IMR-90 (cell line): ENCODE data around the gene FKBP14.

ENCODE experiments used
- TF ChIP-seq, protein P1 (sequence below): conservative IDR thresholded peaks from 2 replicates; pipeline ENCODE4 v1.5.1; 2012; ENCODE audit warnings: mild to moderate bottlenecking, low read depth, low read length, improper control_type of control experiment
- TF ChIP-seq, protein P2 (sequence below): fragments of 150-350 bp; IDR thresholded peaks from 2 replicates; pipeline ENCODE4 v1.6.1; 2017; ENCODE audit warnings: mild to moderate bottlenecking, antibody characterized with exemption, low read length, low read depth

DNA sequence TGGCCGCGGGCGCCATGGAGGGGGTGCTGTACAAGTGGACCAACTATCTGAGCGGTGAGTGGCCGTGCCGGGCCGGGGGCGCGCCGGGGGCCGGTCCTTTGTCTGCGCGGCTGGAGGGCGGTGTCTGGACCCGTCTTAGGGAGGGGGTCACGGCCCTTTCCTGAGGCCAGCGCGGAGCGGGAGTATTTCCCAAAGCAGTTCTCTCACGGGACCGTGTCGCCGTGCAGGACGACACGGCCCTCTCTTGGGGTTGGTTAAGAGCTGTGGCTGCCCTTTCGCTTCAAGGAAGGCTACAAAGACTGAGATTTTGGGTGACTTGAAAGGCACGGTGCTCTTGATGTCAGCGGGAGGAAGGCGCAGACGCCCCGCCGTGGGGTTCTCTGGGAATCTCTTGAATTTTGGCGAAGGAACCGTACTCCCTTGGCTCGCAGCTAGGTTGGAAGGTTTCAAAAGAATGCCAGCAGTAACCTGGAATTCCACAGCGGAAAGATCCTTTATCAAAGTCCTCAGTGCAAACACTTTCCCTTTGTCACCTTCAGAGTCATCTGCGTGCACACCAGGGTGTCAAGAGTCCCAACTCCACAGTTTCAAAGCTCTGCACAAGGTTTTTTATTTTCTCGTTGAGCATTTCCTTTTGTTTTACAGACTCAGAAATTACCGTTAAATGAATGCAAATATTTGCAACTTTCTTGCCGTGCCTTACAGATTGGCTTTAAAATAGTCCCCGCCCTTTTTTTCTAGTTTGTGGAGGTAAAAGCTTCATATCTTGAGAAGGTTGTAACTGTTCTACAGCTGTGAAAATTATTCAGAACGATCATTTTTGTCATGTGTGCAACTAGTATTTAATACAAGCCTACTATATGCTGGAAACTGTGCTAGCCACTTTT, 2.5 kb upstream of the FKBP14 start:
- TF ChIP-seq, protein P1, sequence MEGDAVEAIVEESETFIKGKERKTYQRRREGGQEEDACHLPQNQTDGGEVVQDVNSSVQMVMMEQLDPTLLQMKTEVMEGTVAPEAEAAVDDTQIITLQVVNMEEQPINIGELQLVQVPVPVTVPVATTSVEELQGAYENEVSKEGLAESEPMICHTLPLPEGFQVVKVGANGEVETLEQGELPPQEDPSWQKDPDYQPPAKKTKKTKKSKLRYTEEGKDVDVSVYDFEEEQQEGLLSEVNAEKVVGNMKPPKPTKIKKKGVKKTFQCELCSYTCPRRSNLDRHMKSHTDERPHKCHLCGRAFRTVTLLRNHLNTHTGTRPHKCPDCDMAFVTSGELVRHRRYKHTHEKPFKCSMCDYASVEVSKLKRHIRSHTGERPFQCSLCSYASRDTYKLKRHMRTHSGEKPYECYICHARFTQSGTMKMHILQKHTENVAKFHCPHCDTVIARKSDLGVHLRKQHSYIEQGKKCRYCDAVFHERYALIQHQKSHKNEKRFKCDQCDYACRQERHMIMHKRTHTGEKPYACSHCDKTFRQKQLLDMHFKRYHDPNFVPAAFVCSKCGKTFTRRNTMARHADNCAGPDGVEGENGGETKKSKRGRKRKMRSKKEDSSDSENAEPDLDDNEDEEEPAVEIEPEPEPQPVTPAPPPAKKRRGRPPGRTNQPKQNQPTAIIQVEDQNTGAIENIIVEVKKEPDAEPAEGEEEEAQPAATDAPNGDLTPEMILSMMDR: no peak
- TF ChIP-seq, protein P2, sequence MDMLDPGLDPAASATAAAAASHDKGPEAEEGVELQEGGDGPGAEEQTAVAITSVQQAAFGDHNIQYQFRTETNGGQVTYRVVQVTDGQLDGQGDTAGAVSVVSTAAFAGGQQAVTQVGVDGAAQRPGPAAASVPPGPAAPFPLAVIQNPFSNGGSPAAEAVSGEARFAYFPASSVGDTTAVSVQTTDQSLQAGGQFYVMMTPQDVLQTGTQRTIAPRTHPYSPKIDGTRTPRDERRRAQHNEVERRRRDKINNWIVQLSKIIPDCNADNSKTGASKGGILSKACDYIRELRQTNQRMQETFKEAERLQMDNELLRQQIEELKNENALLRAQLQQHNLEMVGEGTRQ: no peak
